Measurements from ENCODE around the gene PXDN. TPM values are rescaled to one million over a fixed set of nuclear protein-coding genes. Genes with fewer than 3 reads are reported as not detected.

PXDN gene
- total RNA-seq, 1 donor from 2014 or later = 459 TPM

DNA sequence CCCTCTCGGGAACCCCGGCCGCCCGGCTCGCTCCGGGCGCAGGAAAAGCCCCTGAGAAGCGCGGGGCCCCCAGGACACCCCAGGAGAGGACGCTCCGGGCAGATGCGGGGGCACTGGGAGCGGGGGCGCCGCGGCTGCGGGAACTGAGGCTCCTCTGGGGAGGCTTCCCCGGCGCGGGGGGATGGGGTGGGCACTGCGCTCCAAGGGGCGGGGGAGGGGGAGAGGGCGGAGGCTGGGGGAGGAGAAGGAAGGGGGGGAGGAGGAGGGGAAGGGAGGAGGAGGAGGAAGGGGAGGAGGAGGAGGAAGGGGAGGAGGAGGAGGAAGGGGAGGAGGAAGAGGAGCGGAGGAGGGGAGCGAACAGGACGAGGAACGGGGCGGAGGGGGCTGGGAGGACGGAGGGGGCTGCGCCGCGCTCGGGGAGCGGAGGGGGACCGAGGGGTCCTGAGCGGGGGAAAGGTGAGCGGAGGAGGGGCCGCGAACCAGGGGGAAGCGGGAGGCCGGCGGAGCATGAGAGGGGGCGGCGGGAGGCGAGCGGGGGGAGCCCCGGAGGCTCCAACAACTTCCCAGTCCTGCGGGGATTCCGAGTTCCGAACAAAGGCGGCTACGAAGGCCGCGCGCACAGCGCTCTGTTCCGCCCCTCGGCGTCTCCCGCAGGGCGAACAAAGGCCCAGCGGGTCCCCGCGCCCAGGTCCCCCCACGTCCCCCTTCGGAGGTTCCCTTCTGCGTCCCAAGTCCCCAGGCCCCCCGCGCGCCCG is 742 bp downstream of the PXDN start:
- peak; percentile 83 for DNase-seq (ENCODE audit: extremely low spot score, unreplicated experiment)
- Mint-ChIP-seq H3K36me3 (ENCODE audit: unreplicated experiment) (no peaks in the 10 kb centered on the region), H3K27ac (ENCODE audit: unreplicated experiment) (peak overlapping the region; percentile 98), H3K4me3 (ENCODE audit: unreplicated experiment) (peak overlapping the region; percentile 96), H3K4me1 (ENCODE audit: unreplicated experiment) (peaks cover 45% of the 10 kb centered on the region), H3K9me3 (ENCODE audit: unreplicated experiment) (no peaks in the 10 kb centered on the region), H3K27me3 (ENCODE audit: unreplicated experiment) (no peaks in the 10 kb centered on the region)
- TF ChIP-seq, protein P1, sequence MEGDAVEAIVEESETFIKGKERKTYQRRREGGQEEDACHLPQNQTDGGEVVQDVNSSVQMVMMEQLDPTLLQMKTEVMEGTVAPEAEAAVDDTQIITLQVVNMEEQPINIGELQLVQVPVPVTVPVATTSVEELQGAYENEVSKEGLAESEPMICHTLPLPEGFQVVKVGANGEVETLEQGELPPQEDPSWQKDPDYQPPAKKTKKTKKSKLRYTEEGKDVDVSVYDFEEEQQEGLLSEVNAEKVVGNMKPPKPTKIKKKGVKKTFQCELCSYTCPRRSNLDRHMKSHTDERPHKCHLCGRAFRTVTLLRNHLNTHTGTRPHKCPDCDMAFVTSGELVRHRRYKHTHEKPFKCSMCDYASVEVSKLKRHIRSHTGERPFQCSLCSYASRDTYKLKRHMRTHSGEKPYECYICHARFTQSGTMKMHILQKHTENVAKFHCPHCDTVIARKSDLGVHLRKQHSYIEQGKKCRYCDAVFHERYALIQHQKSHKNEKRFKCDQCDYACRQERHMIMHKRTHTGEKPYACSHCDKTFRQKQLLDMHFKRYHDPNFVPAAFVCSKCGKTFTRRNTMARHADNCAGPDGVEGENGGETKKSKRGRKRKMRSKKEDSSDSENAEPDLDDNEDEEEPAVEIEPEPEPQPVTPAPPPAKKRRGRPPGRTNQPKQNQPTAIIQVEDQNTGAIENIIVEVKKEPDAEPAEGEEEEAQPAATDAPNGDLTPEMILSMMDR (IDR thresholded peaks at IDR 0.05) = no peak

DNA sequence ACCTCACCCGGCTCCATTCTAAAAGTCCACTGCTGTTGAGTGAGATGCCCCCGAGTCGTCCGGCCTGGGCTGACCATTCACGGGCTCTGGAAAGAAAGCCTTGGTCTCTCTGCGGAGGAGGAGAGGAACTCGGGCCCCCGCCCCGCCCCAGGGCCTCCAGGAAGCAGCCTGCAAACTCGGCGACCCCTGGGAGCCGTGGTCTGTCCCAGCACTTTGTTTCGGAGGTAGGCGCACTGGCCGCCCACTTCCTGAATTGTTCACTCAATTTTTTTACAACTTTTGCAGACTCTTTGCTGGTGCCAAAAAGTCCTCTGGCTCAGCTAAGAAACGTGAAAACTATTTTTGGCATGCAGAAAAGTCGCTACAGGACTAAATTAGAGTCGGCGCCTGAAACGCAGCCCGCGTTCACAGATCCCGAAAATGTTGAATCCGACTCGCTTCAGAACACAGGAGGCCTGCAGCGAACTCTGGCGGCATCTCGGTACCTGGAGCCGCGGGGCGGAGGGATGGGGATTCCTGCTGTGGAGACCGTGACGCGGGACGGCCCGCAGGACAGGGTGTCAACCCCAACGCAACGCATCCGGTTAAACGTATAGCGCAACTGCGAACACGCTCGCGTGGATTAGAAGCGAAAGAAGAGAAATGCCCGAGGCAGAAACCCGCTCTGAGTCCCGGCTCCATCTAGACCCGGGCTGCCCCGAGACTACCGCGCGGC is 1.5 kb downstream of the PXDN start:
- Mint-ChIP-seq H3K9me3 (ENCODE audit: unreplicated experiment) (no peaks in the 10 kb centered on the region), H3K27me3 (ENCODE audit: unreplicated experiment) (no peaks in the 10 kb centered on the region), H3K4me3 (ENCODE audit: unreplicated experiment) (peak overlapping the region; percentile 96), H3K36me3 (ENCODE audit: unreplicated experiment) (no peaks in the 10 kb centered on the region), H3K4me1 (ENCODE audit: unreplicated experiment) (peaks cover 50% of the 10 kb centered on the region), H3K27ac (ENCODE audit: unreplicated experiment) (peak overlapping the region; percentile 98)
- TF ChIP-seq, protein P1 (IDR thresholded peaks at IDR 0.05) = peak; percentile 74
- peak; percentile 93 for DNase-seq (ENCODE audit: extremely low spot score, unreplicated experiment)

DNA sequence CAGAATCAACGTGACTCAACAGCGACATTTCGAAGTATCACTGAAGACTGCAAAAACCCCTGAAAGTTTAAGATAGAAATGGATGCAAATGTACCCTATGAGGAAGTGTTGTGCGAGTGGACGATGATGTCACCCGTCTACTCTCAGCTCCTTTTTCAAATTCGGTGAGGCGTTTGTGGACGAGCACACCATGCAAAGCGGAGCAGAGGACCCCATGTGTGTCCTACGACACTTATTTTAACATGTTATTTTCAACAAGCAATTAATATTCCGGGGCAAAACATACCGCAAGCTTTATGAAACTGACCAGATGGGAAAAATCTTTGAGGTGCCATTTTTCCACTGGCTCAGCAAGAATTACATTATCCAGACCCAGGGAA is 2.0 kb downstream of the PXDN start:
- Mint-ChIP-seq H3K27ac (ENCODE audit: unreplicated experiment) (peak overlapping the region; percentile 98), H3K4me1 (ENCODE audit: unreplicated experiment) (peaks cover 54% of the 10 kb centered on the region), H3K27me3 (ENCODE audit: unreplicated experiment) (no peaks in the 10 kb centered on the region), H3K9me3 (ENCODE audit: unreplicated experiment) (no peaks in the 10 kb centered on the region), H3K36me3 (ENCODE audit: unreplicated experiment) (no peaks in the 10 kb centered on the region), H3K4me3 (ENCODE audit: unreplicated experiment) (peak overlapping the region; percentile 96)
- TF ChIP-seq, protein P1 (IDR thresholded peaks at IDR 0.05) = no peak
- no peak for DNase-seq (ENCODE audit: extremely low spot score, unreplicated experiment)

DNA sequence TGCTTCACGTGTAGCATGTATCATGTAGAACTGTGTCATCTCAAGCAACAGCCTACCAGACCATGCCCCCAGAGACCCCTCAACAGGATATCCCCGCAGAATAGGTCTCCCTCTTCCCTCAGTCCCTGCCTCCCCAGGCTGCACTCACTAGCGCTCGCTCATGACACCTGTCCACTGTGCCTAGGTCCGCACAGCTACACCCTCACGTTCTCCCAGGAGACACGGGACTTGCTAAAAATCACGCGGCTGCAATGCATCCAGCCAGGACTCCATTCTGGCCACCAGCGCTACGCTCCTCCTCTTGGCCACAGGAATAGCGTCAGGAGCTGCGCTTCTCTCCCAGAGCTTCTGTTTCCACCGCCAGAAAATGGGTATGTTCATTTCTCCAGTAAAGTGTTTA is 2.5 kb downstream of the PXDN start:
- Mint-ChIP-seq H3K36me3 (ENCODE audit: unreplicated experiment) (no peaks in the 10 kb centered on the region), H3K27ac (ENCODE audit: unreplicated experiment) (peak overlapping the region; percentile 98), H3K4me3 (ENCODE audit: unreplicated experiment) (peak overlapping the region; percentile 96), H3K9me3 (ENCODE audit: unreplicated experiment) (no peaks in the 10 kb centered on the region), H3K4me1 (ENCODE audit: unreplicated experiment) (peaks cover 59% of the 10 kb centered on the region), H3K27me3 (ENCODE audit: unreplicated experiment) (no peaks in the 10 kb centered on the region)
- TF ChIP-seq, protein P1 (IDR thresholded peaks at IDR 0.05) = no peak
- no peak for DNase-seq (ENCODE audit: extremely low spot score, unreplicated experiment)

All from osteocyte (in vitro differentiated cells).